Endothelial cell of umbilical vein (primary cell): Measurements from ENCODE around the gene SECISBP2.

ENCODE experiments used
- CTCF ChIP-seq, 2 donors: IDR thresholded peaks; 1 replicate in 1 of 2; 2 replicates in 1 of 2; pipeline ENCODE4 v1.5.1; 2011; ENCODE audit warnings: low read length in 2 of 2, mild to moderate bottlenecking in 2 of 2, moderate library complexity in 2 of 2, control low read depth in 1 of 2, inconsistent platforms in 1 of 2, low read depth in 1 of 2; ENCODE audit not compliant: insufficient read depth in 1 of 2; ENCODE audit errors: extremely low read depth in 1 of 2
- EZH2 ChIP-seq: IDR thresholded peaks from 2 replicates; pipeline ENCODE4 v1.6.1; 2012; ENCODE audit warnings: borderline replicate concordance, low read depth, mild to moderate bottlenecking, moderate library complexity, low read length, inconsistent platforms; ENCODE audit not compliant: severe bottlenecking
- FOS ChIP-seq: IDR thresholded peaks from 2 replicates; pipeline ENCODE4 v1.6.1; 2011; ENCODE audit warnings: mild to moderate bottlenecking, low read length, moderate library complexity, borderline replicate concordance; ENCODE audit not compliant: insufficient read depth
- POLR2A ChIP-seq: IDR thresholded peaks from 2 replicates; pipeline ENCODE4 v1.6.1; 2012; ENCODE audit warnings: low read depth, mild to moderate bottlenecking, control low read depth, low read length
- POLR2AphosphoS5 ChIP-seq: IDR thresholded peaks from 2 replicates; pipeline ENCODE4 v1.6.1; 2012; ENCODE audit warnings: low read depth, mild to moderate bottlenecking, control low read depth, low read length, moderate library complexity; ENCODE audit not compliant: insufficient read depth

GRCh38 chr9:89317282-89317681 lies 1.0 kb upstream of the SECISBP2 start:
- no peak for TF ChIP-seq CTCF (IDR thresholded peaks at IDR 0.05; ENCODE audit: extremely low read depth in 1 of 2, insufficient read depth in 1 of 2, low read depth in 1 of 2, low read length in 2 of 2)
- no peak for TF ChIP-seq POLR2AphosphoS5
- TF ChIP-seq EZH2 = no peak
- peak; percentile 16 for TF ChIP-seq POLR2A
- TF ChIP-seq FOS = no peak
